CD4-positive, CD25-positive, alpha-beta regulatory T cell (primary cell): Measurements from ENCODE around the gene MARK2. TPM values are rescaled to one million over a fixed set of nuclear protein-coding genes. Genes with fewer than 3 reads are reported as not detected.

Experiments used
- ATAC-seq, 2 donors: fragments of 150-1000 bp; cut with Tn5 transposase; one replicate each; pipeline ENCODE4 v1.10.0; 2021; ENCODE audit warnings: low read depth in 2 of 2, moderate number of reproducible peaks in 2 of 2, moderate library complexity in 1 of 2
- DNase-seq, 3 donors: peaks; one replicate each; pipeline versions ENCODE4 v3.0.0 to v3.0.0-alpha.2; 2012 to 2022; ENCODE audit warnings: mixed read lengths in 1 of 3
- H3K27ac ChIP-seq: one replicate; pipeline ENCODE4 v1.7.0; 2013; ENCODE audit warnings: mild to moderate bottlenecking, low read length; ENCODE audit not compliant: insufficient read depth, poor library complexity, severe bottlenecking
- H3K27me3 ChIP-seq: one replicate; pipeline ENCODE4 v1.7.0; 2013; ENCODE audit warnings: low read length; ENCODE audit not compliant: control insufficient read depth, insufficient read depth
- H3K36me3 ChIP-seq: one replicate; pipeline ENCODE4 v1.7.0; 2013; ENCODE audit warnings: mild to moderate bottlenecking, low read length, moderate library complexity; ENCODE audit not compliant: control insufficient read depth, insufficient read depth
- H3K4me1 ChIP-seq: 2 replicates; pipeline ENCODE4 v1.7.0; 2013; ENCODE audit warnings: mild to moderate bottlenecking, low read length; ENCODE audit not compliant: insufficient read depth, control insufficient read depth, poor library complexity, severe bottlenecking
- H3K4me3 ChIP-seq: one replicate; pipeline ENCODE4 v1.7.0; 2013; ENCODE audit warnings: low read depth, mild to moderate bottlenecking, low read length, moderate library complexity
- H3K9me3 ChIP-seq, 2 experiments: 1 replicate in 1 of 2; 2 replicates in 1 of 2; pipeline ENCODE4 v1.7.0; 2013; ENCODE audit warnings: low read length in 2 of 2, mild to moderate bottlenecking in 1 of 2, moderate library complexity in 1 of 2; ENCODE audit not compliant: control insufficient read depth in 2 of 2
- H3K27ac Mint-ChIP-seq, 3 donors: one replicate each; pipeline ENCODE4 v1.8.0; 2020 to 2022; ENCODE audit warnings: mild to moderate bottlenecking in 3 of 3, mixed read lengths in 3 of 3, moderate library complexity in 2 of 3
- H3K27me3 Mint-ChIP-seq: one replicate; pipeline ENCODE4 v1.8.0; 2022; ENCODE audit warnings: mild to moderate bottlenecking, mixed read lengths
- H3K36me3 Mint-ChIP-seq: one replicate; pipeline ENCODE4 v1.8.0; 2020; ENCODE audit warnings: mixed read lengths
- H3K4me1 Mint-ChIP-seq, 4 donors: one replicate each; pipeline ENCODE4 v1.8.0; 2020 to 2022; ENCODE audit warnings: mixed read lengths in 4 of 4, mild to moderate bottlenecking in 1 of 4
- H3K4me3 Mint-ChIP-seq, 4 donors: one replicate each; pipeline ENCODE4 v1.8.0; 2020 to 2022; ENCODE audit warnings: mild to moderate bottlenecking in 4 of 4, mixed read lengths in 4 of 4, moderate library complexity in 3 of 4
- H3K9me3 Mint-ChIP-seq, 7 donors: one replicate each; pipeline ENCODE4 v1.8.0; 2020 to 2022; ENCODE audit warnings: mixed read lengths in 7 of 7, mild to moderate bottlenecking in 3 of 7, moderate library complexity in 2 of 7
- polyA plus RNA-seq, 4 donors: library from polyadenylated mRNA; unstranded; fragments of 300-500 nt; fragmentation: Illumina TruSeq; gene quantifications; one replicate each; pipeline ENCODE4 v1.2.3, GENCODE V29; 2021
- total RNA-seq: library from RNA; stranded (reverse); gene quantifications from one replicate; pipeline ENCODE4 v1.2.3, GENCODE V29; 2022

The MARK2 gene
- total and polyA plus RNA-seq, 5 donors from 2014 or later, result 29.3 to 66.6 (median 38.5) TPM

GRCh38 chr11:63913866-63914830 is 75.2 kb downstream of the MARK2 start:
- H3K4me3 Mint-ChIP-seq, result peak overlapping the region in 2 of 4 donors; percentile 22 to 57
- Histone ChIP-seq H3K27me3 (no peaks in the 10 kb centered on the region), H3K36me3 (no peaks in the 10 kb centered on the region), H3K27ac (no peak overlapping the region), H3K4me3 (no peak overlapping the region), H3K4me1 (peaks cover 30% of the 10 kb centered on the region), H3K9me3 (no peaks in the 10 kb centered on the region)
- no peak overlapping the region for H3K27ac Mint-ChIP-seq
- peaks cover 20% of the 10 kb centered on the region for H3K27me3 Mint-ChIP-seq
- H3K36me3 Mint-ChIP-seq, result no peaks in the 10 kb centered on the region
- no peak for ATAC-seq
- peaks cover 0 to 18% (median 10%) of the 10 kb centered on the region in 4 donors for H3K4me1 Mint-ChIP-seq
- peaks cover 0 to 2% (median 0%) of the 10 kb centered on the region in 7 donors for H3K9me3 Mint-ChIP-seq
- no peak for DNase-seq

GRCh38 chr11:63914896-63915691 is 76.2 kb downstream of the MARK2 start:
- ATAC-seq (no peak), DNase-seq (no peak)
- Histone ChIP-seq H3K27ac (no peak overlapping the region), H3K9me3 (no peaks in the 10 kb centered on the region), H3K27me3 (no peaks in the 10 kb centered on the region), H3K4me3 (no peak overlapping the region), H3K4me1 (peaks cover 33% of the 10 kb centered on the region), H3K36me3 (no peaks in the 10 kb centered on the region)
- H3K4me3 Mint-ChIP-seq, result peak overlapping the region in 1 of 4 donors; percentile 69
- no peaks in the 10 kb centered on the region for H3K36me3 Mint-ChIP-seq
- peaks cover 0 to 2% (median 0%) of the 10 kb centered on the region in 7 donors for H3K9me3 Mint-ChIP-seq
- H3K27ac Mint-ChIP-seq, result no peak overlapping the region
- H3K4me1 Mint-ChIP-seq, result peaks cover 0 to 22% (median 10%) of the 10 kb centered on the region in 4 donors
- H3K27me3 Mint-ChIP-seq, result peaks cover 20% of the 10 kb centered on the region

GRCh38 chr11:63915961-63916836 is 77.3 kb downstream of the MARK2 start:
- Mint-ChIP-seq H3K27me3 (peaks cover 20% of the 10 kb centered on the region), H3K4me3 (peak overlapping the region; percentile 41 to 85 (median 80)), H3K27ac (peak overlapping the region in 1 of 3 donors; percentile 14), H3K4me1 (peaks cover 0 to 22% (median 10%) of the 10 kb centered on the region in 4 donors), H3K9me3 (peaks cover 0 to 2% (median 0%) of the 10 kb centered on the region in 7 donors), H3K36me3 (no peaks in the 10 kb centered on the region)
- ATAC-seq (no peak), DNase-seq (no peak)
- no peaks in the 10 kb centered on the region for H3K27me3 ChIP-seq
- no peaks in the 10 kb centered on the region for H3K9me3 ChIP-seq
- H3K4me3 ChIP-seq, result no peak overlapping the region
- H3K4me1 ChIP-seq, result peaks cover 33% of the 10 kb centered on the region
- no peaks in the 10 kb centered on the region for H3K36me3 ChIP-seq
- no peak overlapping the region for H3K27ac ChIP-seq

GRCh38 chr11:63916837-63917691 is 78.2 kb downstream of the MARK2 start, which contains the start of gene RCOR2:
Gene RCOR2 (minus strand): TSS chr11:63917164. CDS start chr11:63916456, 708 bp downstream.
- H3K4me3 Mint-ChIP-seq, result peak within 1 kb of the TSS; percentile 41 to 85 (median 81)
- H3K27me3 Mint-ChIP-seq, result peaks cover 25% of the 10 kb centered on the region
- H3K27me3 ChIP-seq, result no peaks in the 10 kb centered on the region
- DNase-seq (peak; percentile 34 to 68 (median 44)), ATAC-seq (peak; percentile 36 to 38)
- peaks cover 0 to 2% (median 0%) of the 10 kb centered on the region in 7 donors for H3K9me3 Mint-ChIP-seq
- peaks cover 0 to 22% (median 10%) of the 10 kb centered on the region in 4 donors for H3K4me1 Mint-ChIP-seq
- no peaks in the 10 kb centered on the region for H3K9me3 ChIP-seq
- H3K27ac ChIP-seq, result no peak within 1 kb of the TSS
- no peaks in the 10 kb centered on the region for H3K36me3 Mint-ChIP-seq
- H3K36me3 ChIP-seq, result no peaks in the 10 kb centered on the region
- H3K27ac Mint-ChIP-seq, result peak within 1 kb of the TSS in 1 of 3 donors; percentile 14
- H3K4me1 ChIP-seq, result peaks cover 33% of the 10 kb centered on the region
- peak within 1 kb of the TSS; percentile 26 for H3K4me3 ChIP-seq

- peak overlapping the region; percentile 26 for H3K4me3 ChIP-seq
- Mint-ChIP-seq H3K36me3 (no peaks in the 10 kb centered on the region), H3K9me3 (peaks cover 0 to 2% (median 0%) of the 10 kb centered on the region in 7 donors), H3K4me3 (peak overlapping the region; percentile 38 to 79 (median 59)), H3K27me3 (peaks cover 29% of the 10 kb centered on the region), H3K27ac (no peak overlapping the region), H3K4me1 (peaks cover 0 to 22% (median 7%) of the 10 kb centered on the region in 4 donors)
- ATAC-seq (peak in 1 of 2 donors; percentile 33), DNase-seq (peak in 2 of 3 donors; percentile 31 to 49)
- no peaks in the 10 kb centered on the region for H3K36me3 ChIP-seq
- H3K27ac ChIP-seq, result no peak overlapping the region
- peaks cover 33% of the 10 kb centered on the region for H3K4me1 ChIP-seq
- H3K27me3 ChIP-seq, result no peaks in the 10 kb centered on the region
- H3K9me3 ChIP-seq, result no peaks in the 10 kb centered on the region
These were observed 79.0 kb downstream of the MARK2 start for GRCh38 chr11:63917692-63918506.
